Occipital lobe (tissue), 3 donors: ENCODE measurements around the gene PRLH. TPM values are rescaled to one million over a fixed set of nuclear protein-coding genes. Genes with fewer than 3 reads are reported as not detected.
"Not testable (repeated sequence)": the region's sequence is repeated elsewhere in the genome, so short reads cannot be mapped to it uniquely, and the experiment has no call there.

Experiments used
- DNase-seq: peaks from one replicate; lab custom pipeline; 2025; lab: John Stamatoyannopoulos, UW
- small RNA-seq: library from RNA; depleted of rRNA; stranded (forward); fragments of <200 nt; gene quantifications from one replicate; pipeline ENCODE3, GENCODE V24; 2014
- total RNA-seq: library from RNA; depleted of rRNA; stranded (reverse); fragments of >200 nt; gene quantifications from one replicate; pipeline ENCODE4 v1.2.3, GENCODE V29; 2014

Gene PRLH
- total RNA-seq, 1 donor from 2014 or later: not detected

DNA sequence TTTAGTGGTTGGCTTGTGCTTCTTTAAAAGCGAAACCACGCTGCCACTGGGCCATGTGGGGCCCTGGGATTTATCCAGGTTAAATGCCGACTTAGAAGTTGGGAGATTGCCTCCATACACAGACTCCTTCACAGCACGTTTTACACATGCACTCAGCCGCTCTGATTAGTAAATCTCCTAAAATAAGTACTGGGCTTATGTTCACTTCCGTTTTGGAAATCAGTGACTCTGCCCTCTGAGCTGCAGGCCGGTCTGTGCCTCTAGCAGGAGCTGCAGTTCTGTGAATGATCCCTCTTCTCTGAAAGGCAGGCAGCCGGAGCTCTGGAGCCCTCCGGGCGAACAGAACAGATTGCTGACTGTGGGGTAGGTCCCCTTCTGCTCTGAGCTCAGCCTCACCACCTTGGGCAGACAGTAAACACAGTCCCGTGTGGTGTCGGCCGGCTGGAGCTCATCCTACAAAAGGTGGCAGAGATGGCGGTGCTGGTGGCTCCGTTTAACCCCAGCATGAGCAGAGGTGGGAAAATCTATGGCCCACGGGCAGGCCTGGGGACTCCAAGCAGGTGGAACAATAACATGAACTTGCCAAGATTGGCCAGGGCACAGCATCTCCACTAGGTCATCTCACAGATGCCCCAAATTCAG lies 34.0 kb downstream of the PRLH start:
- DNase-seq: no peak

DNA sequence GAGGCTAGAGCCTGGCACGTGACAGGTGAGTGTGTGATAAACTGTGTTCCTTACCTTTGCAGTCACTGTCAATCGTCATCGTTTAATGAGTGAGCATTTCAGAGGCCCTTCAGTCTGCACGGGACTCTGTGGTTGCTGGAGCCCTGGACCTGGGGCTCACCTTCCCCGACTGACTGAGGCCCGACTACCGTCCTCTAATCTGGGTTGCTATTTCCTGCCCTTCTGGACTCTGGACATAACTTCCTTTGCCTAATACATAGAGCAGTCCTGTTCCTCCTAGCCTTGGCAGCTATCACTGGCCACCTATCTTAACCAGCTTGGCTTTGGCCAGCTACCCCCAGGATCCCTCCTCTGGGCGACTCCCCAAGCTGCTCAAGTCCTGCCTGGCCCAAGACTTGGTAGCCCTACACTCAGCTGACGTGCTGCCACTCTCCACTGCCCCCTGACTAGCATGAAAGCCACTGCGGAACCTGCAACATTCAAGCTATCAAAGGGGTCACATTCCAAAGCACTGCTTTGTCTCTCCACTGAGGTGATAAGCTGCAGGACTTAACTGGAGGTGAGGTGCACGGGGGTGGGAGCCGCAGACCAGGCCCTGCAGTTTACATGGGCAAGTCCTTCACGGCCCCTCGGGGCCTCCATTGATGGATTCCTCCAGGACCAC lies 35.2 kb downstream of the PRLH start:
- DNase-seq: no peak

DNA sequence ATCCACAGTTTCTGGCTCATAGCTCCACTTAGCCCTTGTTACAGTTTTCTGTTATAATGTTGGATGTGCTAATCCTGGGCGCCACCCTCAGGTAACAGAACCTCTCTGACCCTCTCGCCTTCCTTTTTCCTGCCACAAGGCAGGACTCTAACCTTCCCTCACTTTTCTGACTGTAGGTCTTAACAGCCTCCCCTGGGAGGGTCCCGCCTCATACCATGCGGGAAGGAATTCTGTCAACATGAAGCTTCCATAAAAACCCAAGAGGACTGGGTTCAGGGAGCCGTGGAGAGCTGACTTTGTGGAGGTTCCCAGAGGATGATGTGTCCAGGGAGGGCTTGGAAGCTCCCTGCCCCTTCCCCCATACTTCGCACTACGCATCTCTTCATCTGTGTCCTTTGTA lies 36.0 kb downstream of the PRLH start:
- DNase-seq: no peak

DNA sequence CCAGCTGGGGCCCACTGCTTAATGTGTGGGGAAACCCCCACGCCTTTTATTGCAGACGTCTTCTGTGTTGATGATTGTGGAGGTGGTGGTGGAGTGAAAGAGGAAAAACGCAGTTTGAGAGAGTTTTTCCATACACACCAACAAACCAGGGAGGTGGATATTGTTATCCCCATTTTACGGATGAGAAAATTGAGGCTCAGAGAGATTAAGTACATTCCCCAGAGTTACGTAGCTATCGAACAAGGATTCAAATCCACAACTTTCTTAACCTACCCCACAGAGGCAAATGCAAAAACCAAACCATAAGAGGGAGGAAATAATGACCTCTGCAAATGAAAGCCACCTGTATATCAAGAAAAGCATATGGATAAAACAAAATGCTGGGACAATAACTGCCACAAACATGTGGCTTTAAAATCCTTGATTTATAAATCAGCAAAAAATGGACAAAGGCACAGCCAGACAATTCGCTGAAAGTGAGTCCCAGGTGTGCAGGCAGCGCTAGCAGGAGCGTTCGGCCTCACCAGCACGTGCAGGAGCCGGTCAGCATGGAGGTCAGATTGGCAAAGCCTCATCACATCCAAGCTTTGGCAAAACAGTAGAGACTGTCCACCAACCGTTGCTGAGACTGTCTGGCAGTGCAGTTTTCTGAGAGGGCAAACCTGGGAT lies 36.8 kb downstream of the PRLH start:
- no peak for DNase-seq

DNA sequence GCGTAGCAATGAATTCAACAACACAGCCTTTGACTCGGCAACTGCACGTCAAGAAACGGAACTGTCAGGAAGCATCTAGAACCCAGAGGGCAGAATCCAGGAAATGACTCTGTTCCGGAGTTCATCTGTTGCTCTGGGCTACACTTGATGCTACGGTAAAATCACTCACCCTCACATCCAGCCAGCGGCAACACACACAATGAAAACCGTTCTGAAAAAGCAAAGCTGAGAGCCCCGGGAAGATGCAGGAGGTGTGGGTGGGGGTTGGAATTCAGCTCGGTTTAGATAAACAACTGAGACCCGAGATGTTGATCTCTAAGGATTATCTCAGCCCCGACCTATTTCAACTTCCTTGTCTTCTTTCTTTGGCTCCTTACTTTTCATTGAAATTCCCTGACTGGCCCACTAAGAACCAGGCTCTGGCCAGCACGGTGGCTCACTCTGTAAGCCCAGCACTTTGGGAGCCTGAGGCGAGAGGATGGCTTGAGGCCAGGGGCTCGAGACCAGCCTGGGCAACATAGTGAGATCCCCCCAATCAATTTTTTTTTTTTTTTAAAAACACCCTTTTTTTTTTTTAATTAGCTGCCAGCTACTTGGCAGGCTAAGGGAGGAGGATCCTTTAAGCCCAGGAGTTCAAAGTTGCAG lies 37.5 kb downstream of the PRLH start:
- DNase-seq: no peak

DNA sequence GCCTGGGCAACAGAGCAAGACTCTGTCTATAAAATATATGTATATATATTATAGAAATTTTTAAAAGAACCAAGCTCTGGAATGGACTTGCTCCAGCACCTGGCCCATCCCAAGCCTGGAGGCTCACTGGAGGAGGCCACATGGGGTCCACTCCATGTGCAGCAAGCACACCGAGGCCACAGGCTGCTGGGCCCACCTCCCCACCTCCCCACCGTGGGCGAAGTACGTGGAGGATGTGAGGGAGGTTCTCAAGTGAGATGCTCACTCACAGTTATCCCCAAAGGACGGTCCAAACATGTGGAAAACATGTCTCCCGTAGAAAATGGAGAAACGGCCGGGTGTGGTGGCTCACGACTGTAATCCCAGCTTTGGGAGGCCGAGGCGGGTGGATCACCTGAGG lies 38.0 kb downstream of the PRLH start:
- no peak for DNase-seq

DNA sequence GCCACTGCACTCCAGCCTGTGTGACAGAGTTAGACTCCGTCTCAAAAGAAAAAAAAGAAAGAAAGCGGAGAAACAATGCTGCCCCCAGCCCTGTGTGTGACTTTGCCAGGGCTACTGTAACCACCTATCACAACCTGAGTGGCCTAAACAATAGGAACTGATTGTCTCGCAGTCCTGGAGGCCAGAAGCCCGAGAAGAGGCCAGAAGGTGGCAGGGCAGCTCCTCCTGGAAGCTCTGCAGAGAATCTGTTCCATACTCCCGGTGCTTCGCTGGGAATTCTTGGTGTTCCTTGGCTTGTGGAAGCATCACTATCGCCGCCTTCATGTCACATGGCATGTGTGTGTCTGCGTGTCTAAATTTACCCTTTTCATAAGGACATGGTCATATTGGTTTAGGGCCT lies 38.6 kb downstream of the PRLH start:
- no peak for DNase-seq

DNA sequence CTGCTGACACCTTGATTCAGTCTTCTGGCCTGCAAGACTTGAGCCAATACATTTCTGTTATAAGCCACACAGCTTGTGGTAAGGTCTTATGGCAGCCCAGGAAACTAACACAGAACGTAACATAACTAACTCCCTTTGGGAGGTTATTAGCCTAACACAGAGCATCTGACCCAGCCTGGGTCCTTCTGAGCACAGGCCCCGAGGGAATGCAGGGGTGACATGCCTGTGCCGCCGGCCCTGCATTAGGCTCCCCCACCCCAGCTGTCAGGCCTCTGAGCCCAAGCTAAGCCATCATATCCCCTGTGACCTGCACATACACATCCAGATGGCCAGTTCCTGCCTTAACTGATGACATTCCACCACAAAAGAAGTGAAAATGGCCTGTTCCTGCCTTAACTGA lies 40.1 kb downstream of the PRLH start:
- DNase-seq: not testable (repeated sequence)

DNA sequence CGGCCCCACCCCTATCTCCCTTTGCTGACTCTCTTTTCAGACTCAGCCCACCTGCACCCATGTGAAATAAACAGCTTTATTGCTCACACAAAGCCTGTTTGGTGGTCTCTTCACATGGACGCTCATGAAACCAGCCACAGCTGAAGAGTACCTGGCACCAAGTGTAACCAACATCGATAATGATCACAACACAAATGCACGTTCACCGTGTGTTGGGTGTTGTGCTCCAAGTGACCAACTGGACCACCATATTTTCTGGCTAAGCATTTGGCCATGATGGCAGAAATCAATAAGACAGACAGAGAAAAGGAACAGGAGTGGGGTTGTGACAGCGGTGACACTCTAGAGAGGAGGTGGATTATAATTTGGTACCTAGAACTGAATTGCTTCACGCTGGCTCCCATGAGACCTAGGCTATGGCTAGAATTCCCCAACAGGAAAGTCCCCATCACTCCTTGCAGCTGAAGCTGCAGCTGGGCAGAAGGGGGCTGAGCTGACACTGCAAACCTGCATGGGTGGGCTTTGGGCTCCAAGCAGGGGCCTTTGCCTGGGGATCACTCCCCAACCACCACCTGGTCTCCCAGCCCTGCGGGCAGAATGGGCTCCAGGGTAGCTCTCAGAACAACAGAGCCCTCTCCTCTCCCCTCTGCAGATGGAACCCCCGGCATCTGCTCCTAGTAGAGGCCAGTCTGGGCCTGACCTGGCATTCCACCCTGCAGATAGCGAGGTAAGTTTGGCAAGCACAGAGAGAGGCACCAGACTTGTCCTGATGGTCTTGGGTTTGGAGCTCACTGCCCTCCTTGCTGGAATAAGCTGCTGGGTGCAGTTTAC lies 46.4 kb downstream of the PRLH start:
- DNase-seq: no peak

DNA sequence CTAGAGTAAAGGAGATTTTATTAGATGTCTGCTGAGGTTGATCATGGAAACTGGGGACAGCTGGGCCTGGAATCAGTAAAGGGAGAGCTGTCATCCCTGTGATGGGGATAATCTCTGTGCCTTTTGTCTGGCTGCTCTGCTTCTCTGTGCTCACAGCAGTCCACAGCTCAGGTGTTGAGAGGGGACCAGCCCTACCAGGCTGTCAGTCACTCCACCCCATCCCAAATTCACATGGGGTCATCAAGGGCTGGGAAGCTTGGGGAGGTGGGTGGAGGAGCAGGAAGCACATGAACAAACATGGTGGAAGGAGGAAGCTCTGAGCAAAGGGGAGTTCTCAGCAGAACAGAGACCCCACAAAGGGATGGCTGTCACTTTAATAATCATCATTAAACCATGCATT lies 47.3 kb downstream of the PRLH start:
- DNase-seq: no peak

DNA sequence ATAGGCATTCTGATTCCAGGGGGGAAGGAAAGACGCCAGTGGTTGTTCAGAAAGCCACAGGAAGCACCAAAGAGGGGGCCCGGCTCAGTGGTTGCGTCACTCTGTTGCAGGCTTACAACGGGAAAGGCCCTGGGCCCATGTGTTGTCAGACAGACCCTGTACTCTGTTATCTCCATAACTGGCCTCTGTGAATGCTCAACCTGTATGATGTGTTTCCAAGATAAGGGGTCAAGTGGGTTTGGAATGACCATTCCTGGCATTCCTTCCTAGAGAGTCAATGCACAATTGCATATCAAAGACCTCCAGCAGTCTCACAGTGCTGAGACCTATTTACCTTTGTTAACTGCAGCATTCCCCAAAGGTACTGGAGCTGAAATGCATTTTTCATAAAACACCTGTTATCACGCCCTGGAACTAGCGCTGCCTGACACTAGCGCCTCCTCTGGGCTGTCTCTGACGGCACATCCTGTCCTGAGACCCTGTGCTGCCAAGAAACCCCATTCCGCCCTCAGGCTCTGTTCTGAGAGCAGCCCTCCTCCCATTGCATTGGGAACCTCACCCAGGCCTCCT lies 47.9 kb downstream of the PRLH start:
- no peak for DNase-seq

DNA sequence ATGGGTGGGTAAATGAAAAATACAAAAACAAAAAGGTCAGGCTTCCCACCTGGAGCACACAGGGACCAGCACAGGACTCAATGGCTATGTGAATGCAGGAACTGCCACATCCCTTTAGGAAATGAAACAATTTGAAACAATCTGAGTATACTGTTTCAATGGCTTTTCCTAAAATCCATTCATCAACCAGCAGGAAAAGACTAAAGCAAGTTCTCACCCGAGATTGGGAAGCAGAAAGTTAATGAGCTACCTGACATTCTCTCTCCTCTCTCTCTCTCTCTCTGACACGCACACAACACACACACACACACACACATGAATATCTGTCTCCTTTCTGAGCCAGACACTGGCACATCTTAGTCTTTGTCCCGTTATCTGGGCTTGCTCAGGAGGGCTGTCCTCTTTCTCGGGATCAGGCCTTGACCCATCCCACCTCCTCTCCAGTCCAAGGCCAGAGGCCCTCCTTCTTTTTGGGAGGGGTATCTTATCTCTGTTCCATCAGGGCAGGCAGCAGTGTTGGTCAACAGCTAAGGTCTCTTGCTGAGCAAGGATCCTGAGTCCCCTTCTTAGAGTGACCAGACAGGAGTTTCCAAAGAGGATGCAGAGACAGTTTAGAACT lies 49.4 kb downstream of the PRLH start:
- DNase-seq: no peak

DNA sequence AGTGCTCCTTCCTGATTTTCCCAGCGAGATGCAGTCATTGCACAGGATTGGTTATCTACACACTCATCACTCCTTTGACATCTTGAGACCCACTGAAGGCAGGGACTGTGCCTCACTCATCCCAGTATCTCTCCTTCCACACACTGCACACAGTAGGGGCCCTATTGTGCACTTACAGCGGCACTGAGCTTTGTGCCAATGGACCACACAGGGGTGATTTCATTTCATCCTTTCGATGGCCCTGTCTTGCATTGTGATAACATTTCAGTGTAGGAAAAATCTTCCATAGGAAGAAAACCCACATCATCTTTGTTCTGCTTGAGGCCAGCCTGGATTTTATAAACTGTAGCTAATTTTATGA lies 50.0 kb downstream of the PRLH start:
- no peak for DNase-seq

Small RNA genes within 50 kb of the gene (small RNA-seq; reads per million reads assigned to genes)
- 0.12 reads per million for gene RNU6-1140P

Other genes with a start within 250 kb of the PRLH start
- 23.9 TPM for gene COL6A3, start 152.4 kb upstream of the PRLH start, total RNA-seq
- 0.94 TPM for gene MLPH, start 79.3 kb upstream of the PRLH start, total RNA-seq
- gene RAB17, start 24.2 kb downstream of the PRLH start, total RNA-seq: 0.16 TPM
- 29.0 TPM for gene LRRFIP1, start 61.0 kb downstream of the PRLH start, total RNA-seq
- 5.1 TPM for gene RBM44, start 232.2 kb downstream of the PRLH start, total RNA-seq